Ectodermal cell (in vitro differentiated cells): Measurements from ENCODE around the gene ENAH.

Source experiments
- H3K27ac ChIP-seq: 2 replicates; pipeline ENCODE4 v1.7.0; 2013; ENCODE audit warnings: mild to moderate bottlenecking, low read depth, low read length; ENCODE audit not compliant: insufficient read depth, poor library complexity, severe bottlenecking
- H3K27me3 ChIP-seq: 2 replicates; pipeline ENCODE4 v1.7.0; 2013; ENCODE audit warnings: mild to moderate bottlenecking, low read length; ENCODE audit not compliant: insufficient read depth, control insufficient read depth, poor library complexity, severe bottlenecking
- H3K36me3 ChIP-seq: one replicate; pipeline ENCODE4 v1.7.0; 2013; ENCODE audit warnings: low read length; ENCODE audit not compliant: control insufficient read depth, insufficient read depth
- H3K4me1 ChIP-seq: one replicate; pipeline ENCODE4 v1.7.0; 2013; ENCODE audit warnings: low read length; ENCODE audit not compliant: control insufficient read depth, insufficient read depth
- H3K4me3 ChIP-seq: 2 replicates; pipeline ENCODE4 v1.7.0; 2013; ENCODE audit warnings: low read depth, low read length, control low read depth; ENCODE audit not compliant: insufficient read depth
- H3K9me3 ChIP-seq: 2 replicates; pipeline ENCODE4 v1.7.0; 2013; ENCODE audit warnings: mild to moderate bottlenecking, low read length, moderate library complexity; ENCODE audit not compliant: control insufficient read depth
- WGBS, 2 experiments: methylation state at CpG; one replicate each; pipeline ENCODE4 v1.1.7; 2013; ENCODE audit warnings: missing lambda C conversion rate in 2 of 2; 5-methylcytosine and 5-hydroxymethylcytosine counted together

Gene ENAH

GRCh38 chr1:225534772-225535171 is 118.2 kb downstream of the ENAH start:
- 89 to 95% methylated on average over 1 of the region's 2 CpGs for WGBS, 2 experiments
- Histone ChIP-seq H3K27me3 (no peaks in the 10 kb centered on the region), H3K27ac (no peak overlapping the region), H3K9me3 (no peaks in the 10 kb centered on the region), H3K36me3 (no peaks in the 10 kb centered on the region), H3K4me3 (no peak overlapping the region), H3K4me1 (peaks cover 5% of the 10 kb centered on the region)

GRCh38 chr1:225534135-225534534 is 118.8 kb downstream of the ENAH start:
- H3K27me3 ChIP-seq, result no peaks in the 10 kb centered on the region
- H3K4me1 ChIP-seq, result peaks cover 5% of the 10 kb centered on the region
- H3K9me3 ChIP-seq, result no peaks in the 10 kb centered on the region
- no peak overlapping the region for H3K4me3 ChIP-seq
- 91% methylated on average over 1 of the region's 2 CpGs; no CpG with 5 or more reads in 1 of the 2 experiments for WGBS, 2 experiments
- H3K27ac ChIP-seq, result no peak overlapping the region
- no peaks in the 10 kb centered on the region for H3K36me3 ChIP-seq

- Histone ChIP-seq H3K36me3 (no peaks in the 10 kb centered on the region), H3K27me3 (no peaks in the 10 kb centered on the region), H3K9me3 (no peaks in the 10 kb centered on the region), H3K4me3 (no peak overlapping the region), H3K4me1 (peaks cover 5% of the 10 kb centered on the region), H3K27ac (no peak overlapping the region)
- WGBS, 2 experiments, result 78% methylated on average over 1 of the region's 1 CpG; no CpG with 5 or more reads in 1 of the 2 experiments
Measured at GRCh38 chr1:225533238-225533637, 119.7 kb downstream of the ENAH start.

GRCh38 chr1:225532240-225532944 is 120.5 kb downstream of the ENAH start:
- Histone ChIP-seq H3K4me3 (no peak overlapping the region), H3K9me3 (no peaks in the 10 kb centered on the region), H3K4me1 (peaks cover 5% of the 10 kb centered on the region), H3K27ac (no peak overlapping the region), H3K27me3 (no peaks in the 10 kb centered on the region), H3K36me3 (no peaks in the 10 kb centered on the region)
- WGBS, 2 experiments, result no CpG with 5 or more reads among the region's 2 CpGs

- whole genome bisulfite sequencing, 2 experiments, result 96 to 97% methylated on average over 3 to 4 of the region's 4 CpGs
- peaks cover 5% of the 10 kb centered on the region for H3K4me1 ChIP-seq
- no peaks in the 10 kb centered on the region for H3K9me3 ChIP-seq
- no peaks in the 10 kb centered on the region for H3K27me3 ChIP-seq
- no peaks in the 10 kb centered on the region for H3K36me3 ChIP-seq
- H3K27ac ChIP-seq, result no peak overlapping the region
- H3K4me3 ChIP-seq, result no peak overlapping the region
Measured at GRCh38 chr1:225529726-225530125, 123.2 kb downstream of the ENAH start.

GRCh38 chr1:225527575-225527974 is 125.3 kb downstream of the ENAH start:
- H3K4me3 ChIP-seq, result no peak overlapping the region
- H3K36me3 ChIP-seq, result no peaks in the 10 kb centered on the region
- no peaks in the 10 kb centered on the region for H3K9me3 ChIP-seq
- no peak overlapping the region for H3K27ac ChIP-seq
- H3K4me1 ChIP-seq, result no peaks in the 10 kb centered on the region
- 89 to 100% methylated on average over 3 to 4 of the region's 5 CpGs for WGBS, 2 experiments
- H3K27me3 ChIP-seq, result no peaks in the 10 kb centered on the region

GRCh38 chr1:225526878-225527277 is 126.0 kb downstream of the ENAH start:
- no peak overlapping the region for H3K4me3 ChIP-seq
- H3K27me3 ChIP-seq, result no peaks in the 10 kb centered on the region
- no peaks in the 10 kb centered on the region for H3K4me1 ChIP-seq
- no peaks in the 10 kb centered on the region for H3K9me3 ChIP-seq
- H3K27ac ChIP-seq, result no peak overlapping the region
- H3K36me3 ChIP-seq, result no peaks in the 10 kb centered on the region
- 62 to 64% methylated on average over 3 of the region's 3 CpGs for WGBS, 2 experiments

GRCh38 chr1:225525377-225525776 is 127.5 kb downstream of the ENAH start:
- H3K27me3 ChIP-seq, result no peaks in the 10 kb centered on the region
- no peak overlapping the region for H3K4me3 ChIP-seq
- H3K4me1 ChIP-seq, result no peaks in the 10 kb centered on the region
- H3K36me3 ChIP-seq, result no peaks in the 10 kb centered on the region
- no peaks in the 10 kb centered on the region for H3K9me3 ChIP-seq
- H3K27ac ChIP-seq, result no peak overlapping the region
- 76 to 84% methylated on average over 7 of the region's 7 CpGs for WGBS, 2 experiments

- Histone ChIP-seq H3K27ac (no peak overlapping the region), H3K27me3 (no peaks in the 10 kb centered on the region), H3K9me3 (no peaks in the 10 kb centered on the region), H3K4me1 (no peaks in the 10 kb centered on the region), H3K36me3 (no peaks in the 10 kb centered on the region), H3K4me3 (no peak overlapping the region)
- 93 to 99% methylated on average over 5 of the region's 6 CpGs for WGBS, 2 experiments
Measured at GRCh38 chr1:225524570-225524969, 128.4 kb downstream of the ENAH start.

- no peak overlapping the region for H3K27ac ChIP-seq
- no peaks in the 10 kb centered on the region for H3K27me3 ChIP-seq
- no peak overlapping the region for H3K4me3 ChIP-seq
- no peaks in the 10 kb centered on the region for H3K4me1 ChIP-seq
- no peaks in the 10 kb centered on the region for H3K9me3 ChIP-seq
- WGBS, 2 experiments, result 93 to 96% methylated on average over 4 of the region's 4 CpGs
- H3K36me3 ChIP-seq, result peaks cover 3% of the 10 kb centered on the region
Measured at GRCh38 chr1:225523263-225523950, 129.5 kb downstream of the ENAH start.
